SW480 (cell line): ENCODE measurements around the gene RBP2.

ENCODE experiments used
- DNase-seq: peaks from one replicate; pipeline ENCODE4 v3.0.0-alpha.2; 2016; ENCODE audit warnings: low spot score

Gene RBP2

GRCh38 chr3:139481116-139481515 lies 4.8 kb upstream of the RBP2 start:
- DNase-seq: no peak

DNA sequence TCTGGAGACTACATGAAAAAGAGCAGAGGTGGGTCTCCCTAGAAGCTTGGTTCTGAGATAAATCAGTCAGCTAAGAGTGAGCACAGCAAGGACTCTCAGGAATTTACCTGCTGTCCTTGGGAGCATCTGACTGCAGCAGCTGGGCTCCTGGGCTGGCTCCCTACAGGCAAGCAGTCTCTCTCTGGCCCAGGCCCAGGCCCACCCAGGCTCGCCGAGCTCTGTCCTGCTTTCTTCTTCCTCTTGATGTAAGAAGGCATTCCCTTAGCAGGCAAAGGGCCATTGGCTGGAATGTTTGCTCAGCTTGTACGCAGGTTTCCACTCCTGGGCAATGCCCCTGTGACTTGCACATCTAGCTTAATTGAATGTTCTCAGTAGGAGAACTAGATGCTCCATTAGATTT lies 4.3 kb upstream of the RBP2 start:
- DNase-seq: no peak

DNA sequence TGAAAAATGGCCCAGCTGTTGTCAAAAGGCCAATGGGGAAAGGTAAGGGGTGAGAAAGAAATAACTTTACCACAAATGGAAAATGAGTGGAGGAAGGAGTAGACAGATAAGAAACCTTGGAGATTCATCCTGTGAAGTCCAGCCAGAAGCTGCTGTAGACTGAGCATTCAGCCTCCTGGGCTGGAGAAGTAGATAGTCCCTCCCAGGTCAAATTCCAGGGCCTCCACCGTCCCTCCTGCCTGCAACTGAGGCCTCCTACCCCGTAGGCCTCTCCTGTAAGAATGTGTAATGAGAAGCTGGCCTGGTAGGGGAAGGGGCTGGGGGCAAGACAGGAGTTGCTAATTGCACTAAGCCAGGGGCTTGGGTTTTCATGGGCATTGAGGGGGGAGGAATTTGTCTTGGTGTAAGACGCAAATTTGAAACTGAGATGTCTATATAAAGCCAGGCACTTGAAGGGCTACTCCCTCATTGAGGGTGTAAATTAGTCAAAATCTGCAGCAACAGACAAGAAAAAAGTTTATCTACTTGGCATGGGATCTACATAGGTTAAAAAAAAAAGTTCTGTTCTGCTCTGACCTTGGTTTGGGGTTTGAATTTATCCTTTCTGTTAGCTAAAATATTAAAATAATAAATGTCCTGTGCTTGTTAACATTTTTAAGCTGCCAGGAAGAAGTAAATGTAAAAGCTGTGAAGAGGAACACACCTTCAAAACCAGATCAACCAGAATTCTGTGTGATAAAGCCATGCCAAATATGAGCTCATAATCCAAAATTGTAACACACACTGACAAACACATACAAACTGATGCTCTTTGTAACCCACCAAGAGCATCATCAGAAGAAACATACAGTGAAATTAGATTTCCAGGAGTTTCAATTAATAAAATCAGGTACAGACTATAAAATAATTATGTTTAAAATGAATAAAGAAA lies 1.7 kb upstream of the RBP2 start:
- DNase-seq: no peak

GRCh38 chr3:139473155-139473771 lies 3.1 kb downstream of the RBP2 start:
- DNase-seq: peak; percentile 70

DNA sequence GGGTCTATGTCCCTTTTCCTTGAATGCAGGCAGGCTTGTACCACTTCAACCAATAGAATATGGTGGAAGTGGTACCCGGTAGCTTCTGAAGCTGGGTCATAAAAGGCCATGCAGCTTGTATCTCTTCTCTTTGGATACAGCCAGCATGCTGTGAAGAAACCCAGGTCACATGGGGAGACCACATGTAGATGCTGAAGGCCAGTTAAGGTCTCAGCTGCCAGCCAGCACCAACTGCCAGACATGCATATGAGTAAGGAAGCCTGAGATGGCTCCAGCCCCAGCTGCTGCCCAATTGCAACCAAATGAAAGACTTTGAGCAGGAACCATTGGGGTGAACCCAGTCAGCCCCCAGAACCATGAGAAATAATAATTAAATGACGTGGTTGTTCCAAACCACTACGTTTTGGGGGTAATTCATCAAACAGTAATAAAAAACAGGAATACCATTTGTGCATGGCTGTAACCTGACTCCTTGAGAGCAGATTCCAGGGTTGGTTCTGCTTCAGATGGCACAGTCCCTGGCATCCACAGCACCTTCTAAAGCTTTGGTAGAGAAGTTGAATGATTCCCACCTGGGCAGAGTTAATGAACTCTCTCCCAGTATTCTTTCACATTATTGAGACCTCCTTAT lies 3.8 kb downstream of the RBP2 start:
- DNase-seq: no peak

GRCh38 chr3:139470199-139470598 lies 6.1 kb downstream of the RBP2 start:
- no peak for DNase-seq

DNA sequence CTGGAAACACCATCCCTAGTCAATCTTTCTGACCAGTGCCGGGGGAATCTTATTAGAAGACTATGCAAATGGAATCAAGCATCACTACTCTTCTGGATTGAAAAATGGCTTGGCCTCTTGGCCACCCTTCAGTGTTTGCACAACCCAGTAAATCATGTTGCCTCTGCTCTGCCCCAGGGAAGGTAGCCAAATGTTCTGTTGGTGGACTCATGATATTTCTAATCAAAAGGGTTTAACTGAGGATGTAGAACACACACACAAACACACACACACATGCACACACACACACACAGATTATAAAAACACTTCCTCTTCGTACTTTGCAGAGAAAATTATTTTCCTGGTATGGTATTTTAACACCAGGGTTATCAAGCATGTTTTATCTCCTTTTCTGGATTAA lies 7.9 kb downstream of the RBP2 start:
- DNase-seq: no peak

- no peak for DNase-seq
These were observed 10.0 kb downstream of the RBP2 start for GRCh38 chr3:139466360-139466759.

GRCh38 chr3:139465636-139466035 lies 10.7 kb downstream of the RBP2 start:
- DNase-seq: no peak

DNA sequence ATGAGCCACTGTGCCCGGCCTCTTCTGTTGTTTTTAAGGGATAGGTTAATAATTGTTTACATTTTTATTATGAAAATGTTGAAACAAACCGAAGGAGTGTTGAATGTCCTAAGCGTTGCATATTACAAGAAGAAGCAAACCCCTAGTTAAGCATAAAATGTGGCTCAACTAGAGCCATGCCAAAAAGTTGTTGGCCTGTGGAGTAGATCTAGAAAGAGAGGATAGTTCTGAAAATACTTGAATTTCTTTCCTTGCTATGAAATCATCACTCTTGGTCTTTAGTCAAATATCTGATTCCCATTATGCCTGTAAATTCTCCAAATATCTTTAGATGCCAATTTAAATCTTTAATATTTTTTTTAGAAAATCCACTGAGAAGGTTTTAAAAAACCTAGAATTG lies 12.8 kb downstream of the RBP2 start:
- DNase-seq: no peak

DNA sequence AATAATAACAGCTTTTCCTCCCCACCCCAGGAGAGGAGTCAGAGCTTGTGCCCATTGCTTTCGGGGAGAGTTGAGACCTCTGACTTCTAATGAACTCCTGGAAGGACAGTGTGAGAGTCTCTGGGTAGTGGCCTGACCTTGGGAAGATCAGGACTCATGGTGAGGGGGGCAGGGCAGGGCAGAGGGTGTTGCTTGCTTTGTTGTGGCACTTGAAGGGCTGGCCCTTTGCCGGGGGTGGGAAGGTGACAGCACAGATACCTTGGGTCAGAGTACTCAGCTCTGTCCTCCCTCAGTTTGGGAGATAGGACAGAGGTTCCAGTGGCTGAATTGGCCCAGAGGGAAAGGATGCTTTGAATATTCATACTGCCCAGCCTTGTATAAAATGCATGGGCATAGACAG lies 15.8 kb downstream of the RBP2 start:
- DNase-seq: no peak

DNA sequence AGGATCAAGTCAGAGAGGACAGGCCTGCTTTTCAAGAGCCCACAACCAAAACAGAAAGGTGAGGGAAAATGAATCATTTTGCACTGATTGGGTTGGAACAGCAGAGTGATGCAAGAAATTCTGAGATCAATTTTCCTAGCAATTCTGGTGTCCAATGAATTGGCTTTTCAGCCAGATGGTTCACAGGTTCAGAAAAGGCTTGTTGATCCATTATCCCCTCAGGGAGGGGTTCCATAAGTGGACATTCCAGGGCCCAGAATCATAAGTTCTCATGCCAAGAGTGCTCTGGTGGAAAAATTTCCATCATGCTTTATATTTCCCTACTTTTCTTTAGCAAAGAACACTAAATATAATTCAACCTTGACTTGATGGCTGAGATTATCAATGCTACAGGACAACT lies 16.2 kb downstream of the RBP2 start:
- no peak for DNase-seq

DNA sequence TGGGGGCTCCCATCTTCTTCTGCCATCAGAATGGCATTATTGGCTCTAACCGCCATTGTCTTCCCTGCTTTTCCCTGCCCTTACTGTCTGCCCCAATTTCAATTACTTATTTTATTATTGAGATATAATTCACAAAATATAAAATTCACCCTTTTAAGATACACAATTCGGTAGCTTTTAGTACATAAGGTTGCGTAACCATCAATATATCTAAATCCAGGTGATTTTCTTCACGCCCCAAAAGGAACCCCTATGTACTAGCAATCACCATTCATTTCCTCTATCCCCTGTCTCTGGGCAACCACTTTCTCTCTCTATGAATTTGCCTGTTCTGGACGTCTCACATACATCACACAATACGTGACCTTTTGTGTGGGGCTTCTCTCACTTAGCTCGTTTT lies 18.0 kb downstream of the RBP2 start:
- DNase-seq: no peak

DNA sequence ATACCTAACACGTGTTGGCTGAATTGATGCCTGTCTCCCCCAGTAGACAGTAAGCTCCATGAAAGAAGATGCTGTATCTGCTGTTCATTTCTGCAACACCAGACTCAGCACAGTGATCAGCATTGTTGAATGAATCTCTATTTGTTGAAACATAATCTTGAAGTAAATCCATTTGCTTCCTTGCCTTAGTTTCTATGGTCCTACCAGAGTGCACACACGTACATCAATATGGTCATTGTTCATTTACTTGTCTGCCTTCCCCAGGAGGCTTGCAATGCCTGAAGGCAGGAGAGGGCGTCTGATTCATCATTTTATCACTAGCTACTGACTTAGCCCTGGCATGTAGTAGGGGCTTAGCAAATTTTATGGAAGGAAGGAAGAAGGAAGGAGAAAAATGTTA lies 19.2 kb downstream of the RBP2 start:
- no peak for DNase-seq

DNA sequence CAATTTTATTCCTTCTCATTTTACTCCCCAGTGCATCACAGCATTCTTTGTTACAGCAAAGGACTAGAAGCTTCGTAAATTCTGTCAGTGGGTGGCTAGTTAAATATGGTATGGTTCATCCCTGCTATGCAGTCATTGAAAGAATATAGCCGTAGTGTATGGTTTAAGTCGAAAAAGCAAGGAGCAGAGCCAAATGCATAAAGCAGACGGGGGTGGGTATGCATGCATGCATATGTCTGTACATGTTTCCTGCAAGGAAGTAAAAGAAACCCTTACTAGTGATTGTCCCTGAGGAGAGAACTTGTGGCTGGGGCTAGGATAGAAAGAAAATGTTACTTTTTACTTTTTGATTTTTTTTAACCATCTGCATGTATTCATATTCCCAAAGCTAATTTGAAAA lies 19.9 kb downstream of the RBP2 start:
- no peak for DNase-seq

DNA sequence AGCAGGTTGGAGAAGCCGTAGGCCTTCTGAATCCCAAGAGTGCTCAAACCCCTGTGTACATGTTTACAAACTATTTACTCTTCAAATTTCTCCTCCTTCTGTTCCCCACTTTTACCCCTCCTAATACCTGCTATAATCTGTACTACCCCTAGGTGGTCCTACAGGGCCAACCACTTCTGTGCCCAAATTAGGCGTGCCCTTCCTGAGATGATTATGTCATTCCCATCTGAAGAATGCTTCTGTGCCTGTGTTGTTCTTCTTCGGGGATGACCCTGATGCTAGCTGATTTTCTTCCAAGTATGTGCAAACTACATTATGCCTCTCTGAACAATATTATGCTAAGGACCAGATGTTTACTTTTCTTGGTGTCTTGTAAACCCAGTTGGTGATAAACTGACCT lies 20.5 kb downstream of the RBP2 start:
- peak; percentile 22 for DNase-seq

DNA sequence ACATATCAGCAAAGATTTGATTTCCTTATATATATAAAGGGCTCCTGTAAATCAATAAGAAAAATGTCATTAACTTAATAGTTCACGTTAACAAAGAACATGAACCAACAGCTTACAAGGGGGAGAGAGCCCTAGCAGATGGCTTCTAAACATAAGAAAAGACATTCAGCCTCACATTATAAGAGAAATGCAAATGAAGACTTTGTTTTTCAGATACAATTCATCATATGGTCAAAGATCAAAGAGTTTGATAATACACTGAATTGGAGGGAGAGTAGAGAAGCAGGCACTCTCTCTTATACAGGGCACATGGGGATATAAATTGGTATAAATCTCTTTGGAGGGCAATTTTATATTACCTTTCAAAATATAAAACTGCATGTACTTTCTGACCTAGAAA lies 21.1 kb downstream of the RBP2 start:
- no peak for DNase-seq

DNA sequence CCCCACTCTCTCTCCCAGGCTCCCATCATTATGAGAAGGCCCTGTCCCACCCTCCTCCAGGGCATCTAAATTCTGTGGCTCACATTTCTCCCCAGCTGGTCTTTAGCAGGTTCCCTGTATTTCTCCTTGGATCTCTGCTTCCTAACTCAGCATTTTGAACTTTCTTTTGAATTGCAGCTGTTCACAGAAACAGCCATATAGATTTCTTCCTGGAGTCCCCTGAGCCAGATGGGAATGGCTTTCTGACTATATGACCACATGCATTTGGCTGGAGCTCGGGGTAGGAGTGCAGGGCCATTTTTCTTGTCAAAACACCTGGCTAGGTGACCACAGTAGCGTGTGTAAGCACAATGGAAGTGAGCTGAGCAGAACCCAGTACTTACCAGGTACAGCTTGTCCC lies 22.0 kb downstream of the RBP2 start:
- no peak for DNase-seq

- DNase-seq: no peak
These were observed 26.2 kb downstream of the RBP2 start for GRCh38 chr3:139450159-139450558.

DNA sequence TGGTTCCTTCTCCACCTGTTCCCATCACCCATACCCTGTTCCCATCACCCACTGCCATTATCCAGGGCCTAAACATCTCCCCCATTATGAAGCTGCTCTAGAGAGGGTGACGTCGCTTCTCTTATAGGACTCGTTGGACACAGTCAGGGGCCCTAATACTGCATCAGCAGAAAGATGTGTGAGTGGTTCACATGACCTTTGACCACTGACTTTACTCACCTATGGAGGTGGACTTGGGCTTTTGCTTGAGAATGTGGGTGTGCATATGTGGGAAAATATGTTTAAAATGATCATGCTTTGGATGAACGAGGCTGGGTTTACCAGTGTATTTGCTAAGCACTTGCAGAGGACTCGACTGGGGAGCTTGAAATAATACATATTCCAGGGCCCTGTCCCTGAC lies 26.8 kb downstream of the RBP2 start:
- no peak for DNase-seq

GRCh38 chr3:139448104-139448503 lies 28.2 kb downstream of the RBP2 start:
- no peak for DNase-seq

GRCh38 chr3:139447486-139447885 lies 28.8 kb downstream of the RBP2 start:
- DNase-seq: no peak

- DNase-seq: no peak
These were observed 31.9 kb downstream of the RBP2 start for GRCh38 chr3:139444446-139444845.
